C4-2B (cell line): ENCODE measurements around the gene ZBED4.

Source experiments
- ZFX ChIP-seq: fragments of 450-650 bp; IDR thresholded peaks from 2 replicates; pipeline ENCODE4 v1.6.1; 2017
- TF ChIP-seq, protein P1 (sequence below): fragments of 450-650 bp; conservative IDR thresholded peaks from 2 replicates; pipeline ENCODE4 v1.5.1; 2017; ENCODE audit warnings: mild to moderate bottlenecking

DNA sequence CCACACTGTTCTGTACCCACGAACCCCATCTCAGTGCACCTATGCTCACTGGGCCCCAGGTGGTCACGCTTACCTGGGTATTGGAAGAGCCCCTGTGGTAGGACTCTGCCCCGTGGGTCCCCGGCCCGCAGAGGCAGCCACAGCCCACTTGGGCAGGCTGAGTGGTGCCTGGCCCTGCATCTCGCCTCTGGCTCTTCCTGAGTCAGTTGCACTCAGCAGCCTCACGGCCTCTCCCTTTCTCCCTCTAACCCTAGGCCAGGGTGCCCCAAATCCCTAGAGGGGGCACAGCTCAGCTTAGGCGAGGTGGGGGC lies 74.5 kb downstream of the ZBED4 start:
- TF ChIP-seq, protein P1, sequence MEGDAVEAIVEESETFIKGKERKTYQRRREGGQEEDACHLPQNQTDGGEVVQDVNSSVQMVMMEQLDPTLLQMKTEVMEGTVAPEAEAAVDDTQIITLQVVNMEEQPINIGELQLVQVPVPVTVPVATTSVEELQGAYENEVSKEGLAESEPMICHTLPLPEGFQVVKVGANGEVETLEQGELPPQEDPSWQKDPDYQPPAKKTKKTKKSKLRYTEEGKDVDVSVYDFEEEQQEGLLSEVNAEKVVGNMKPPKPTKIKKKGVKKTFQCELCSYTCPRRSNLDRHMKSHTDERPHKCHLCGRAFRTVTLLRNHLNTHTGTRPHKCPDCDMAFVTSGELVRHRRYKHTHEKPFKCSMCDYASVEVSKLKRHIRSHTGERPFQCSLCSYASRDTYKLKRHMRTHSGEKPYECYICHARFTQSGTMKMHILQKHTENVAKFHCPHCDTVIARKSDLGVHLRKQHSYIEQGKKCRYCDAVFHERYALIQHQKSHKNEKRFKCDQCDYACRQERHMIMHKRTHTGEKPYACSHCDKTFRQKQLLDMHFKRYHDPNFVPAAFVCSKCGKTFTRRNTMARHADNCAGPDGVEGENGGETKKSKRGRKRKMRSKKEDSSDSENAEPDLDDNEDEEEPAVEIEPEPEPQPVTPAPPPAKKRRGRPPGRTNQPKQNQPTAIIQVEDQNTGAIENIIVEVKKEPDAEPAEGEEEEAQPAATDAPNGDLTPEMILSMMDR = no peak
- TF ChIP-seq ZFX = no peak
